Activated CD8-positive, alpha-beta T cell treated with anti-CD3 and anti-CD28 coated beads for 36 hours (primary cell): Measurements from ENCODE around the gene NPC1L1. TPM values are rescaled to one million over a fixed set of nuclear protein-coding genes. Genes with fewer than 3 reads are reported as not detected.

ENCODE experiments used
- ATAC-seq: fragments of 200-7000 bp; cut with Tn5 transposase; one replicate; pipeline ENCODE4 v1.10.0; 2021; ENCODE audit warnings: mild to moderate bottlenecking, moderate library complexity
- CTCF ChIA-PET: fragments of 350-600 bp; sonication (Branson Sonifier 250); formaldehyde crosslinking; loops from one replicate; lab custom pipeline; 2021; ENCODE audit warnings: antibody characterized with exemption; lab: Charles Lee
- POLR2A ChIA-PET: fragments of 350-600 bp; sonication (Branson Sonifier 250); formaldehyde crosslinking; loops from one replicate; lab custom pipeline; 2021; ENCODE audit warnings: antibody characterized with exemption; lab: Charles Lee
- DNase-seq: peaks from one replicate; pipeline ENCODE4 v3.0.0-alpha.2; 2020
- H3K27ac Mint-ChIP-seq: one replicate; pipeline ENCODE4 v1.8.0; 2021; ENCODE audit warnings: mild to moderate bottlenecking, mixed read lengths
- H3K27me3 Mint-ChIP-seq: one replicate; pipeline ENCODE4 v1.8.0; 2021; ENCODE audit warnings: mixed read lengths
- H3K36me3 Mint-ChIP-seq: one replicate; pipeline ENCODE4 v1.8.0; 2021; ENCODE audit warnings: low read depth, mixed read lengths
- H3K4me1 Mint-ChIP-seq: one replicate; pipeline ENCODE4 v1.8.0; 2021; ENCODE audit warnings: low read depth, mixed read lengths
- H3K4me3 Mint-ChIP-seq: one replicate; pipeline ENCODE4 v1.8.0; 2021; ENCODE audit warnings: mild to moderate bottlenecking, moderate library complexity, mixed read lengths
- H3K9me3 Mint-ChIP-seq: one replicate; pipeline ENCODE4 v1.8.0; 2021; ENCODE audit warnings: mixed read lengths
- intact Hi-C: fragments of 100-400 bp; cut with micrococcal nuclease; formaldehyde crosslinking; loops from one replicate; pipeline ENCODE4 v1.10.0; 2022
- total RNA-seq, 2 experiments: library from RNA; stranded (reverse); gene quantifications; one replicate each; pipeline ENCODE4 v1.2.3, GENCODE V29; 2021
- TF ChIP-seq, protein P1 (sequence below): fragments of 200-600 bp; IDR thresholded peaks from one replicate; pipeline ENCODE4 v1.8.0; 2022; ENCODE audit warnings: antibody characterized with exemption, mild to moderate bottlenecking

Gene NPC1L1
- total RNA-seq, 2 experiments from 2014 or later: 0.07 TPM; not detected in 1

GRCh38 chr7:44522315-44522714 lies 18.8 kb downstream of the NPC1L1 start:
- TF ChIP-seq, protein P1, sequence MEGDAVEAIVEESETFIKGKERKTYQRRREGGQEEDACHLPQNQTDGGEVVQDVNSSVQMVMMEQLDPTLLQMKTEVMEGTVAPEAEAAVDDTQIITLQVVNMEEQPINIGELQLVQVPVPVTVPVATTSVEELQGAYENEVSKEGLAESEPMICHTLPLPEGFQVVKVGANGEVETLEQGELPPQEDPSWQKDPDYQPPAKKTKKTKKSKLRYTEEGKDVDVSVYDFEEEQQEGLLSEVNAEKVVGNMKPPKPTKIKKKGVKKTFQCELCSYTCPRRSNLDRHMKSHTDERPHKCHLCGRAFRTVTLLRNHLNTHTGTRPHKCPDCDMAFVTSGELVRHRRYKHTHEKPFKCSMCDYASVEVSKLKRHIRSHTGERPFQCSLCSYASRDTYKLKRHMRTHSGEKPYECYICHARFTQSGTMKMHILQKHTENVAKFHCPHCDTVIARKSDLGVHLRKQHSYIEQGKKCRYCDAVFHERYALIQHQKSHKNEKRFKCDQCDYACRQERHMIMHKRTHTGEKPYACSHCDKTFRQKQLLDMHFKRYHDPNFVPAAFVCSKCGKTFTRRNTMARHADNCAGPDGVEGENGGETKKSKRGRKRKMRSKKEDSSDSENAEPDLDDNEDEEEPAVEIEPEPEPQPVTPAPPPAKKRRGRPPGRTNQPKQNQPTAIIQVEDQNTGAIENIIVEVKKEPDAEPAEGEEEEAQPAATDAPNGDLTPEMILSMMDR: no peak
- intact Hi-C loops: no loop called here
- H3K27ac Mint-ChIP-seq: no peak overlapping the region
- H3K36me3 Mint-ChIP-seq: peaks cover 5% of the 10 kb centered on the region
- no peak overlapping the region for H3K4me3 Mint-ChIP-seq
- ATAC-seq (no peak), DNase-seq (no peak)
- H3K4me1 Mint-ChIP-seq: no peaks in the 10 kb centered on the region
- peaks cover 6% of the 10 kb centered on the region for H3K9me3 Mint-ChIP-seq
- H3K27me3 Mint-ChIP-seq: no peaks in the 10 kb centered on the region
- POLR2A ChIA-PET: no interaction called here
- CTCF ChIA-PET: interaction anchor here (3.9 kb wide), 1 partner anchor 12 kb away, joined by 18 read pairs; no protein-coding TSS in a partner anchor

GRCh38 chr7:44521347-44522095 lies 19.6 kb downstream of the NPC1L1 start:
- Mint-ChIP-seq H3K4me1 (no peaks in the 10 kb centered on the region), H3K27ac (no peak overlapping the region), H3K36me3 (peaks cover 5% of the 10 kb centered on the region), H3K9me3 (peaks cover 4% of the 10 kb centered on the region), H3K4me3 (no peak overlapping the region), H3K27me3 (no peaks in the 10 kb centered on the region)
- CTCF ChIA-PET: no interaction called here
- intact Hi-C loops: no loop called here
- no peak for DNase-seq
- ATAC-seq: no peak
- POLR2A ChIA-PET: interaction anchor here (0.6 kb wide), 1 partner anchor 277 kb away, joined by 4 read pairs; no protein-coding TSS in a partner anchor
- TF ChIP-seq, protein P1: no peak

GRCh38 chr7:44520574-44520973 lies 20.6 kb downstream of the NPC1L1 start:
- ChIA-PET POLR2A (interaction anchor here (0.6 kb wide), 1 partner anchor 278 kb away, joined by 4 read pairs; no protein-coding TSS in a partner anchor), CTCF (interaction anchor here (4.3 kb wide), 1 partner anchor 14 kb away, joined by 19 read pairs; no protein-coding TSS in a partner anchor)
- intact Hi-C loops: no loop called here

GRCh38 chr7:44519546-44519945 lies 21.6 kb downstream of the NPC1L1 start:
- POLR2A ChIA-PET: interaction anchor here (0.6 kb wide), 1 partner anchor 397 kb away, joined by 3 read pairs; no protein-coding TSS in a partner anchor
- Mint-ChIP-seq H3K4me3 (no peak overlapping the region), H3K9me3 (no peaks in the 10 kb centered on the region), H3K27ac (no peak overlapping the region), H3K4me1 (no peaks in the 10 kb centered on the region), H3K27me3 (no peaks in the 10 kb centered on the region), H3K36me3 (no peaks in the 10 kb centered on the region)
- ATAC-seq (no peak), DNase-seq (no peak)
- intact Hi-C loops: no loop called here
- CTCF ChIA-PET: interaction anchor here (4.3 kb wide), 1 partner anchor 15 kb away, joined by 19 read pairs; no protein-coding TSS in a partner anchor
- TF ChIP-seq, protein P1: no peak

More at GRCh38 chr7:44520574-44520973, 20.6 kb downstream of the NPC1L1 start:
- Mint-ChIP-seq H3K9me3 (peaks cover 4% of the 10 kb centered on the region), H3K4me1 (no peaks in the 10 kb centered on the region), H3K36me3 (peaks cover 5% of the 10 kb centered on the region), H3K27me3 (no peaks in the 10 kb centered on the region), H3K27ac (no peak overlapping the region), H3K4me3 (no peak overlapping the region)
- ATAC-seq (no peak), DNase-seq (no peak)
- TF ChIP-seq, protein P1: no peak

DNA sequence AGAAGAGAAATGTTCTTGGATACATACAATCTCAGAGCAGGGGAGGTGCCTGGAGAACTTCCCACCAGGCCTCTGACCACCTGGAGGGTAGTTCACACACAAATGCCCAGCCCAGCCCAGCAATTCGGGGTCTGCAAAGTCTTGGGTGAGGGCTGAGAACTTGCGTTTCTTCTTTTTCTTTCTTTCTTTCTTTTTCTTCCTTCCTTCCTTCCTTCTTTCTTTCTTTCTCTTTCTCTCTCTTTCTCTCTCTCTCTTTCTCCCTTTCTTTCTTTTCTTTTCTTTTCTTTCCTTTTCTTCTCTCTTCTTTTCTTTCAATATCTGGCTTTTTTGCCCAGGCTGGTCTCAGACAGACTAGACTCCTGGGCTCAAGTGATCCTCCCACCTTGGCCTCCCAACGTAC lies 22.4 kb downstream of the NPC1L1 start:
- TF ChIP-seq, protein P1: no peak

More for the DNA sequence above, 22.4 kb downstream of the NPC1L1 start:
- no peaks in the 10 kb centered on the region for H3K36me3 Mint-ChIP-seq
- ChIA-PET POLR2A (no interaction called here), CTCF (interaction anchor here (4.3 kb wide), 1 partner anchor 16 kb away, joined by 19 read pairs; no protein-coding TSS in a partner anchor)
- intact Hi-C loops: no loop called here
- no peak overlapping the region for H3K4me3 Mint-ChIP-seq
- no peaks in the 10 kb centered on the region for H3K9me3 Mint-ChIP-seq
- H3K27ac Mint-ChIP-seq: no peak overlapping the region
- H3K4me1 Mint-ChIP-seq: no peaks in the 10 kb centered on the region
- no peak for ATAC-seq
- H3K27me3 Mint-ChIP-seq: no peaks in the 10 kb centered on the region
- no peak for DNase-seq
